Upper lobe of right lung (tissue), 1 donor: ENCODE results near the gene COPZ1. TPM values are rescaled to one million over a fixed set of nuclear protein-coding genes. Genes with fewer than 3 reads are reported as not detected.

Source experiments
- ATAC-seq: fragments of 200-7000 bp; cut with Tn5 transposase; one replicate; pipeline ENCODE4 v1.9.1; 2020; ENCODE audit warnings: mild to moderate bottlenecking, moderate library complexity
- DNase-seq: peaks from one replicate; pipeline ENCODE4 v3.0.0-alpha.2; 2020
- H3K27ac ChIP-seq: fragments of 200-600 bp; one replicate; pipeline ENCODE4 v1.8.0; 2022
- H3K27me3 ChIP-seq: fragments of 200-600 bp; one replicate; pipeline ENCODE4 v1.8.0; 2022; ENCODE audit warnings: mild to moderate bottlenecking
- H3K36me3 ChIP-seq: fragments of 200-600 bp; one replicate; pipeline ENCODE4 v1.8.0; 2022
- H3K4me1 ChIP-seq: fragments of 200-600 bp; one replicate; pipeline ENCODE4 v1.8.0; 2022
- H3K4me3 ChIP-seq: fragments of 200-600 bp; one replicate; pipeline ENCODE4 v1.8.0; 2022; ENCODE audit warnings: mild to moderate bottlenecking
- H3K9me3 ChIP-seq: fragments of 200-600 bp; one replicate; pipeline ENCODE4 v1.8.0; 2022
- intact Hi-C: fragments of 100-400 bp; cut with DNase I; formaldehyde crosslinking; loops from one replicate; pipeline ENCODE4 v1.11.0; 2022
- total RNA-seq: library from RNA; stranded (reverse); fragmentation: NEBNext Ultra II Directional; extraction: Animal tissue kit (Norgen Biotek cat#: 25700); gene quantifications from one replicate; pipeline ENCODE4 v1.2.1, GENCODE V29; 2021
- TF ChIP-seq, protein P1 (sequence below): fragments of 200-600 bp; IDR thresholded peaks from one replicate; pipeline ENCODE4 v1.8.0; 2022; ENCODE audit warnings: antibody characterized with exemption
- donor health status: DM: no; HTN: yes; CAD: no; lungs with severe emphysema.

Gene COPZ1
- total RNA-seq, 1 donor from 2014 or later, result 125 TPM

DNA sequence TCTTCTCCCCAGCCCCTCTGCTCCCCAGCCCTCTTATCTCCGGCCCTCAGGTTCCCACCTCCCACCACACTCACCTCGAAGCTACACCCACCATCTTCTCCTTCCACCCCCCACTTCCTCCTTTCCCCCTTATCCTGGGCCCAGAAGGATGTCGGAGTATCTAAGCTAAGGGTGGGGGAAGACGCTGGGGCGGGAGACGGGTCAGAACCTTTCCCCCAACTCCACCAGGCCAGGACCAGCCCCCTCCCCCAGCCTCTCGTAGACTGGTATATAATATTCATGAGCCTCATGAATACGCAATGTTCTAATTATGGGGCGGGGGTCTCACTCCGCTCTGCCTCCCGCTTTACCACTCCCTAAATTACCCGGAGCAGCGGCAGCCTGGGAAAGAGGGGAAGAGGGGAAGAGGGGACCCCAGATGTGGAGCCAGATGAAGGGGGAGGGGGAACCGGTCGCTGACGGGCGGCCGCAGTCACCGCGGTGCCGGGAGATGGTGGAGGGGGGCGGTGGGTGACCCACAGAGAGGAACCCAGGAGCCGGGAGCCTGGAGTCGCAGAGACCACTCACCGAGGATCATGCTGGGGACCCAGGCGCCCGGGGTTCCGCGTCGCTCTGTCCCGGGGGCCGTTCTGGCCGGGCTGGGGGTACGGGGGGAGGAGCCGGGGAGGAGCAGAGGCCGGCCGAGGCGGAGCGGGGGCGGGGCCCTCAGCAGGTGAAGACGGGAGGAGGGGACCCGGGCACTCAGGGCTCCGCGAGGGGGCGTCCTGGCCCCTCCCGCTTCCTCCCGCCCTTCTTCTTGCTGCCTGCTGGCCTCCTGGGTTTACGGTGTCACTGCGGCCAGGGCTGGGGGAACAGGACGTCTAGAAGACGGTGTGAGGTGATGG is 66.0 kb downstream of the COPZ1 start:
- DNase-seq (no peak), ATAC-seq (peak; percentile 58)
- H3K4me1 ChIP-seq, result peaks cover 5% of the 10 kb centered on the region
- H3K27me3 ChIP-seq, result no peaks in the 10 kb centered on the region
- no peak overlapping the region for H3K27ac ChIP-seq
- TF ChIP-seq, protein P1, sequence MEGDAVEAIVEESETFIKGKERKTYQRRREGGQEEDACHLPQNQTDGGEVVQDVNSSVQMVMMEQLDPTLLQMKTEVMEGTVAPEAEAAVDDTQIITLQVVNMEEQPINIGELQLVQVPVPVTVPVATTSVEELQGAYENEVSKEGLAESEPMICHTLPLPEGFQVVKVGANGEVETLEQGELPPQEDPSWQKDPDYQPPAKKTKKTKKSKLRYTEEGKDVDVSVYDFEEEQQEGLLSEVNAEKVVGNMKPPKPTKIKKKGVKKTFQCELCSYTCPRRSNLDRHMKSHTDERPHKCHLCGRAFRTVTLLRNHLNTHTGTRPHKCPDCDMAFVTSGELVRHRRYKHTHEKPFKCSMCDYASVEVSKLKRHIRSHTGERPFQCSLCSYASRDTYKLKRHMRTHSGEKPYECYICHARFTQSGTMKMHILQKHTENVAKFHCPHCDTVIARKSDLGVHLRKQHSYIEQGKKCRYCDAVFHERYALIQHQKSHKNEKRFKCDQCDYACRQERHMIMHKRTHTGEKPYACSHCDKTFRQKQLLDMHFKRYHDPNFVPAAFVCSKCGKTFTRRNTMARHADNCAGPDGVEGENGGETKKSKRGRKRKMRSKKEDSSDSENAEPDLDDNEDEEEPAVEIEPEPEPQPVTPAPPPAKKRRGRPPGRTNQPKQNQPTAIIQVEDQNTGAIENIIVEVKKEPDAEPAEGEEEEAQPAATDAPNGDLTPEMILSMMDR, result no peak
- no peaks in the 10 kb centered on the region for H3K9me3 ChIP-seq
- intact Hi-C loops, result no loop called here
- peak overlapping the region; percentile 44 for H3K4me3 ChIP-seq
- peaks cover 15% of the 10 kb centered on the region for H3K36me3 ChIP-seq

DNA sequence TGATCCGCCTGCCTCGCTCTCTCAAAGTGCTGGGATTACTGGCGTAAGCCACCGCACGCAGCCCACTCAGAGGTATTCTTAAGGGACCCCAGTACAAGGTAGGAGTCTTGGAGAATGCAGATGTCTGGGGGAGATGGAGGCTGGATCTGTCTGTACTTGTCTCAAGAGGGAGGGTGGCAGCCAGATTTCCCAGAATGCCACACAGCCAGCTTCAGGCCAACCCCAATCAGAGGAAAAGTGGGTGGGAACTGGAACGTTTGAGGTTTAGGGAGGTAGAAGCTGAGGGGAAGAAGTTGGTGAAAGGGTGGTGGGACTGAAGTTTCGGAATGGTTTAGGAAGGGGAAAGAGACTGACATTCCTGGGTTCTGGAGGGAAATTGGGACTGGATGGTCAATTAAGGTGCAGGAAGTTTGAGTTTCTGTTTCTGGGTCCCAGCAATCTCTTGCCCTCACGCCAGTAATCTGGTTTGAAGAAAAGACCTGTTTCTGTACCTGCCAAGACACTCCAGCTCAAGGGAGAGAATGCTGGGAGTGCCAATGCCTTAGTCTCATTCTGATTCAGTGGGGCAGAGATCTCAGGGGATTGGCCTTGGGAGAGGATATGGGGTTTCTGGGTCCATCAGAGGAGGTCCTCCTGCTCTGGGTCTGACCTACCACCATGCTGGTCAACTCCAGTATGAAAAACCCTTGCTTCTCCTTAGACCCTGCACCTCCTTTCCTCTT is 67.7 kb downstream of the COPZ1 start:
- intact Hi-C loops, result no loop called here
- Histone ChIP-seq H3K4me3 (no peak overlapping the region), H3K4me1 (peaks cover 5% of the 10 kb centered on the region), H3K27me3 (no peaks in the 10 kb centered on the region), H3K27ac (no peak overlapping the region), H3K9me3 (no peaks in the 10 kb centered on the region), H3K36me3 (peaks cover 33% of the 10 kb centered on the region)
- TF ChIP-seq, protein P1, result no peak
- DNase-seq (no peak), ATAC-seq (no peak)

DNA sequence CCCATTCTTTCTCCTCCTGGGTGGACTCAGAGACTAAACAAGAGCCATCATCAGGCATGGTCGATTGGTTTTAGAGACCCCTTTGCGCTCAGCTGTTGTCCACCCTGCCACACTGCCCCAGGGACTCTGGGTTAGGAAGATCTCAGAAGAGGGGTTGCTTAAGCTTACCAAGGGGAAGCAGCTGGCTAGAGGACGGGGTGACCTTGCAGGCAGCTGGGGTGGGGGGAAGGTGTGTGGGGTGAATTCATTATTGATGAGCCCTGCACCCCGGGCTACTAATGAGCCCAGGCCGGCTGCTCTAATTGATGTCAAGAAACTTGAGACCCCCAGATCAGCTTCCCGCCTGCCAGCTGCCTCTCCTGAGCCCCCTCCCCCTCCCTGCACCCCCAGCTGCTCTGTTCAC is 68.3 kb downstream of the COPZ1 start:
- Histone ChIP-seq H3K36me3 (peaks cover 38% of the 10 kb centered on the region), H3K9me3 (no peaks in the 10 kb centered on the region), H3K4me3 (no peak overlapping the region), H3K27ac (no peak overlapping the region), H3K27me3 (no peaks in the 10 kb centered on the region), H3K4me1 (peaks cover 5% of the 10 kb centered on the region)
- intact Hi-C loops, result no loop called here
- no peak for DNase-seq
- no peak for ATAC-seq
- TF ChIP-seq, protein P1, result no peak

DNA sequence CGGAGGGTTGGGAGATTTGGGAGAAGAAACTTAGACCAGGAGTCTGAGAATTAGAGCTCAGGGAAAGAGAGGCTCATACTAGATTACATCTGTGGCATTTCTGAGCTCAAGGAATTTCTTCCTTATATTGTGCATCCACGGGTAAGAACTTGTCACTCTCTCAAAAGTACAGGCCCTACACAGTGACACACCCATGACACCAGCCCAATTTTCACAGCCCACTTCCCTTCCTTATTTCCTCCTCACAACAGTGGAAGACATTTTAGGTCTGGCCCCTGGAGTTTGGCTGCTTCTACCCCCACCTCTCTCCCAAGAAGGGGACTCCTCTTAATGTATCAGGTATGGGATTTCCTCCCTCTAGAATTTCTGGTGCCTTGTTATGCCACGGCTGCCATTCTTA is 68.8 kb downstream of the COPZ1 start:
- no peaks in the 10 kb centered on the region for H3K9me3 ChIP-seq
- DNase-seq, result no peak
- TF ChIP-seq, protein P1, result no peak
- no peak overlapping the region for H3K4me3 ChIP-seq
- intact Hi-C loops, result no loop called here
- peaks cover 44% of the 10 kb centered on the region for H3K36me3 ChIP-seq
- peak; percentile 38 for ATAC-seq
- no peaks in the 10 kb centered on the region for H3K27me3 ChIP-seq
- peaks cover 5% of the 10 kb centered on the region for H3K4me1 ChIP-seq
- no peak overlapping the region for H3K27ac ChIP-seq

DNA sequence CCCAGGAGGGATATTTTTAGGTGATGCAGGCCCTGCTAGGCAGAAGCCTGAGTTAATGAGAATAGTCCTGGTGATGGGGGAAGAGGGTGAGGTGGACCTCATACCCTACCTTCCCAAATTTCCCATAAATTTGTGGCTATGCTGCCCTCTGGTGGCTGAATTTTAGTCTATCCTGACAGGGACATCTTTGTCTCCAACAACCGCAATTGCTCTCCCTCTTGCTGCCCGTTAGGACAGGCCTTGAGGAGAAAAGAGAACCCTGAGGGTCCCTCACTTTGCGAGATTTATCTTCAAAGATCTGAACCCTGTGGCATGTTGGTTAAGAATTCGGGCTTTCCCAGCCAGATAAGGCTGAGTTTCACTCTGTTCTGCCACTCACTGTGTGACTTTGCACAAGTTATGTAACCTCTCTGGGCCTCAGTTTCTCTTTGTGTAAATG is 69.4 kb downstream of the COPZ1 start:
- DNase-seq, result no peak

More for the DNA sequence above, 69.4 kb downstream of the COPZ1 start:
- Histone ChIP-seq H3K4me1 (peaks cover 5% of the 10 kb centered on the region), H3K9me3 (no peaks in the 10 kb centered on the region), H3K27ac (no peak overlapping the region), H3K4me3 (no peak overlapping the region), H3K36me3 (peaks cover 49% of the 10 kb centered on the region), H3K27me3 (no peaks in the 10 kb centered on the region)
- TF ChIP-seq, protein P1, result peak; percentile 74
- intact Hi-C loops, result no loop called here
- ATAC-seq, result peak; percentile 55
